NCI-H2227 treated with DMSO at 0.1 percent for 48 hours (cell line): Measurements from ENCODE around the gene DNAAF1.

Experiments
- DNase-seq: peaks from one replicate; lab custom pipeline; 2025; lab: John Stamatoyannopoulos, UW

The DNAAF1 gene

GRCh38 chr16:84161037-84161436 lies 15.9 kb downstream of the DNAAF1 start:
- DNase-seq = no peak

- no peak for DNase-seq
These were observed 16.7 kb downstream of the DNAAF1 start for GRCh38 chr16:84161801-84162200.

DNA sequence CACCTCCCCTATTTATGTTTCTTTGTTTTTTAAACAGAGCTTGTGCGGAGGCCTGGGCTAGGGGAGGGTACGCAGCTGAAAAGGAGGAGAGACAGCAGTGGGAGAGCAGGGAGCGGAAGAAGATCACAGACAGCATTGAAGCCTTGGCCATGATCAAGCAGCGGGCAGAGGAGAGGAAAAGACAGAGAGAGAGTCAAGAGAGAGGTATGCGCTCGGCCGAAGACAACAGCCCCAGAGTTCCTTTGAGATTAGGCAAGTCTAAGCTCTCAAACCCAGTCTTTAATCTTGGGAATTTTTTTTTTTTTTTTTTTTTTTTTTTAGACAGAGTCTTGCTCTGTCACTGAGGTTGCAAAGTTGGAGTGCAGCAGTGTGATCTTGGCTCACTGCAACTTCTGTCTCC lies 20.6 kb downstream of the DNAAF1 start:
- no peak for DNase-seq

DNA sequence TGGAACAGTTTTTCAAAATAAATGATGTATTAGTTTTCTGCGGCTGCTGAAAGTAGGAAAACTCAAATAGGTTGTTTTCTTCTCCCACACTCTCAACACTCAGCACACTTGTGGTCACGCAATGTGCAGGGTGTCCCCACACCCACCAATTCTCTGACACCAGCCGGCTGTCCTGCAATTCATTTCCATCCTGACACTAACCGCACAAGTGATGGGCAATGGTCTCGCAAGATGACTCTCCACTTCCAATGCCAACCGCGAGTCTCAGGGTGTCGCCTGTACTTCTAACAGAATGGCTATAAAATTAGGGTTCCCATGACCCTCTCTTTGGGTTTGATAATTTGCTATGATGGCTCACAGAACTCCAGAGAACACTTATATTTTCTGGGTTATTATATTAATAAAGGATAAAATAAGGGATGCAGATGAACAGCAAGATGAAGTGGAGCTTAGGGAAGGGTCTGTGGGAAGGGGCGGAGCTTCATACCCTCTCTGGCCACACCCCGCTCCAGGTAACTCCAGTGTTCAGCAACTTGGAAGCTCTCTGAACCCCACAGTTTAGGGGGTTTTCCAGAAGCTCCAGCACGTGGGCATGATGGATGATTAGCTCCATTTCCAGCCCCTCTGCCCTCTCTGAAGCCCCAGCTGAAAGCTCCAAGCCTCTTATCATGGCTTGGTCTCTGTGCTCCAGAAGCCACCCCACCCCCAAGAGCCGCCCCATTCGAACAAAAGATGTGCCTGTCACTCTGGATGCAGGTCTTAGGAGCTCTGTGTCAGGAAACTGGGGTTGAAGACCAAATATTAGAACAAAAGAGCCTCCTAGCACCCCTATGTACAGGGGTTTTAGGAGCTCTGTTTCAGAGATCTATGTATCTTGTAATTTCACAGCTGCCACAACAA lies 21.9 kb downstream of the DNAAF1 start:
- DNase-seq = no peak

GRCh38 chr16:84169765-84170310 lies 24.7 kb downstream of the DNAAF1 start:
- DNase-seq = no peak

DNA sequence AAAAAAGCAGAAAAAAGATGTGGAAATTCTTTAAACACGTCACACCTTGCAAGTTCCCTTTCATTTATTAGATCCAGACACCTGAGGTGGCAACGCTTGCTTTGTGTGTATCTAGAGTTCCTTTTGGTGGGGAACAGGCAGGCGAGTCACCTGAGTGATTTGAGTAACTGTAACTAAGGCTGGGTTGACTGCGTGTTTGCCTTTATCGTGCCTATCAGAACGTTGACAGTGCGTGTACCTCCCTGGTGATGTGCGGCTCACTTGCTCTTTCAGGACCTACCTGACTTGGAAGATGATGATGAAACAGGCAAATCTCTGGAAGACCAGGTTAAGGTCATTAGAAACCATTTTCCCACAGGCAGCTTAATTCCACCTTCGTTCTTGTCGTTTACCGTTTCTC lies 29.3 kb downstream of the DNAAF1 start:
- DNase-seq = no peak

DNA sequence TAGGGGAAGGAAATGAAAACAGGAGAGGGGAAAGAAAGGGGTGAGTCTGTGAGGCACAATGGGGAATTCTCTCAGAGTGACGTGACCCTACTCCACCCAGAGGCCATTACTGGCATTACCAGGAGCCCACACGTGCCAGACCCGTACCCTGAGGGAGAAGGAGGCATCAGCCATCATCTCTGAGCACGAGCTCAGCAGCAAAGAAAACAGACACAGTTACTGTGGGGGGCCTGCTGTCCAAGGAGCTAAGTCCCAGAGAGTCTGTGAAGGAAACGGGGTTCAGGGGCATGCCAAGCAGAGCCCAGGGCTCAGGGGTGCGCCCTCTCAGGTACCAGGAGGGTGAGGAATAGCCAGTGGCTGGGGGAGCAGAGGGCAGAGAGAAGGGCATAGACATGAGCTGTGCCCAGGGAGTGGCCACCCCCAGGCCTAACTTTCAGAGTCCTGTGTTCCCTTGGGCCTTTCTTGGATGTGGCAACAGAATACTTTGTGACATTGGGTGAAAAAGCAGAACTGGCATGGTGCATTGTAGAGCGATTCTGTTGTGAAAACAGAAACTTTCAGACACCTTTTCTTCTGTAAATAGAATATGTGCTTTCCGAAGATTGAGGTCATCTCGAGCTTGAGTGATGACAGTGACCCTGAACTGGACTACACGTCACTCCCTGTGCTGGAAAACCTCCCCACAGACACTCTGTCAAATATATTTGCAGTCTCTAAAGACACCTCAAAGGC lies 30.4 kb downstream of the DNAAF1 start:
- no peak for DNase-seq

DNA sequence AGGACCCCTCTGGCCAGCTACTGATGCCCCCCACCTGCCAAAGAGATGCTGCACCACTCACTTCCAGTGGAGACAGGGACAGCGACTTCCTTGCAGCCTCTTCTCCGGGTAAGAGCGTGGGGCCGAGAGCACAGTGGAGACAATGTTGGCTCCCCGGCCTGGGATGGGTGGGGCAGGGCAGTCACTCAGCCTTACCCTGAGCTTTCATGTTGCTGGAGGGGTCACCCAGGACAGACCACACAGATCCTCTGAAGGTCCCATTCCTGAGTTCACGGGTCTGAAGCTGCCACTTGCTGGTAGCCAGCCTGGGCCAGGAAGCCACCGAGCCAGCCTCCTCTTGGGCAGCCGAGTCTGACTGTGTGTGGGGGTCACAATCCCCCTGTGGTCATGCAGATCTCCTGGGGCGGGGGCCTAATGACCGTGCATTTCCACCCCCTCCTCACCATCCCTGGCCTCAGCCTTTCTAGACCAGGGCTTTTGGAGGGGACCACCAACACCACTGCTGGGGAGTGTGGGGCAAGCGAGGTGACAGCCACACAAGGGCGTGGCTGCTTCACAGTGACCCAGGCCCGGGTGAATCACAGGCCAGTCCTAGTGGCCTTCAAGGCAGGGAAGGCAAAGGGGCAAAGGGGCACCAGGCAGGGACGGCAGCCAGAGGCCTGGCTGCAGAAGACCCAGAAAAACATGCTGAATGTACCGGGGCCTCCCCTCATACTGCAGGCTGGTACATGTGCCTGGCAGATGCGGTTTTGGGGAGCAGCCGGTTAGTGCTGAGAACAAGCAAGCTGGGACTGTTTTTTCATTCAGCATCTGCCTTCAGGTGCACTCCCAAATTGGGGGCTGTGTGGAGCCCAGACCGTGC lies 31.3 kb downstream of the DNAAF1 start:
- no peak for DNase-seq

DNA sequence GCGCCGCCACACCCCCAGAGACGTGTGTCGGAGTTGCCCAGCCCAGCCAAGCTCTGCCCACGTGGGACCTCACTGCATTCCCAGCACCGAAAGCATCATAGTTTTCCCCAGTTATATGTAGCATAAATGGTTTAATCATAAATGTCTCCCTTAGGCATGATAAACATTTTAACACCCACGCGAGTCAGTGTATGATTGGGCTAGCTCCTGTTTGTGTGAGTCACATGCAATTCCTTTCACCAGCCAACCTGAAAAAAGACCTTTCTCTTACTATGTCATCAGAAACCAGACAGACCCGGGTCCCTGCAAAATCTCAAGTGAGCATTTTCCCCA lies 32.6 kb downstream of the DNAAF1 start:
- DNase-seq = no peak

DNA sequence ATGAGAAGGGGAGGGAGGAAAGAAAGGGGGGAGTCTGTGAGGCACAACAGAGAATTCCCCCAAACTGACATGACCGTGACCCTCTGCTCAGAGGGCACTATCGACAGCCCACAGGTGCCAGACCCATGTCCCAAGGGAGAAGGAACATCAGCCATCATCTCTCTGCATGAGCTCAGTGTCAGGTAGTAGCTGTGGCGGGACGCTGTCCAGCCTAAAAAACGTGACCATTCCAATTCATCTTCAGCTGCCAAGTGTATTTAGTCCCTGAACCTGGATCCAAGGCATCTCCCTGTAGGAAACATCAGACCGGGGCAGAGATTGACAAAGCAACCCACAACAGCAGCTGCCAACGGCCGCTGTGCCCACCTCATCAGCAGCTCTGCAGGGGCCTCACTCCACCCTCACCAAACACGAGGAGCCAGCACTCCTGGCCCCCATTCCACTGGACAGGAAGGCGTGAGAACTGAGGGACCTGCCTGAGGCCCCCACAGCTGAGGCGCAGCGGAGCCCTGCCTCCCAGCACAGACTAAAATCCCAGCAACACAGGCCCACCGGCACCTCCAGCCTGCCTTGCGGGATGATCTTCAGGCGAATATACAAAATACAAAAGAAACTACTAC lies 33.1 kb downstream of the DNAAF1 start:
- no peak for DNase-seq

GRCh38 chr16:84178892-84179611 lies 33.9 kb downstream of the DNAAF1 start:
- no peak for DNase-seq

GRCh38 chr16:84179612-84180320 lies 34.7 kb downstream of the DNAAF1 start:
- DNase-seq = no peak

DNA sequence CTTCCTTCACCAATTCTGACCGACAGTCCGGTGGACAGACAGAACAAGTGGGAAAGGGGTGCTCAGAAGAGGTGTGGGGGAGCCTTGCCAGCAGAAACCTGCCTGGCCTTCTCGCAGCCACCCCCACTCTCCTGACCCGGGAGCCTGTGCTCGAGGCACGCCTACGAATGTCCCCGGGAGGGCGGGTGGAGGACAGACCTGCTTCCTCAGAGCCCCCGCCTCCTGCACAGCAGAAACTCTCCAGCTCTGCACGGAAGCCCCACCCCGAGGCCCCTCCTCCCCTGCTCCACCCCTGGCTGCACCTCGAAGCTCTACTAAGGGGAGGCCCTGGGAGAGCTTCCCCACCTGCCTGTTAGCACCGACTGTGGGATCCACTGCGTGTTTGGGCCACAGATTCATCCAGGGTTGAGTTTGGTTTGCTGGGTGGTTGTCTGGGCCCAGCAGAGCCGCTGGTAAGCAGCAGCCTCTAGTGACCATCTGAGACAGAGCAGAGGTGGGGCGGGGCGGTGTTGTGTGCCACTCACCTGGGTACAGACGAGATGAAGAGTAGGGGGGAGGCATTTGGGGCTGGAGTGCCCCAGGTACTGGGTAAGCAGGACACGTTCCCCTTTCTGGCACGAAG lies 35.5 kb downstream of the DNAAF1 start:
- no peak for DNase-seq

- no peak for DNase-seq
These were observed 36.2 kb downstream of the DNAAF1 start for GRCh38 chr16:84181144-84181915.

- no peak for DNase-seq
These were observed 37.0 kb downstream of the DNAAF1 start for GRCh38 chr16:84182104-84182503.

- DNase-seq = no peak
These were observed 37.8 kb downstream of the DNAAF1 start for GRCh38 chr16:84182680-84183571.

GRCh38 chr16:84183572-84183875 lies 38.4 kb downstream of the DNAAF1 start:
- DNase-seq = no peak

DNA sequence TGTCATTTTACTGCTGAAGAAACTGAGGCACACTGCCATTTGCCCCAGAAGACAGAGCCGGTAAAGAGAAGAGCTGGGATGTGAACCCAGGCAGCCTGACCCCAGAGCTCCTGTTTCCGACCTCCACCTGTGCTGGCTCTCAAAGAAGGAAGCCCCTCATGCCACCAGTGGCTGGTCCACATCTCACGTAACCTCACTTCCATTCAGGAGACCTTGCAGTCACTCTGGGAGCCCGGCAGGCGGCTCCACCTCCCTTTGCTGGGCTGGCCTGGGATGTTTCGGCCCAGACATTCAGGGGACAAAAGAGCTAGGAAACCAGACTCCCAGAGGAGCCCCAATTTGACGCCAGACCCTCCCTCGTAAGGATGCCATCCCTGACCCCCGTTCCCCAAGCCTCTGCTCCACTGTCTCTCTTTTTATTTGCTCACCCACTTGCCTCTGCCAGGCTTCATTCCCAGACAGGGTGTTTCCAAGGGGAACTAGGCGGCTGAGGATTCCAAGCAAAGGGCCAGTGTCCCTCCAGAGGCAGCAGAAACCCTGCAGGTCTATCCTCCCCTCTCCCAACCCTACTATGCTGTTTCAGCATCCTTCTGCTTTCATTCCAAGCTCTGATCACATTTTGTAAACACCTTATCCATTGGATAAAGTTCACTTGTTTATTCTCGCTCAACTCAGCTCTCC lies 38.9 kb downstream of the DNAAF1 start:
- DNase-seq = no peak
